Astrocyte of the spinal cord (primary cell): Measurements from ENCODE around the gene TMPRSS2.

Source experiments
- DNase-seq: peaks from one replicate; pipeline ENCODE4 v3.0.0; 2011; ENCODE audit warnings: low read depth, low spot score
- H3K4me3 ChIP-seq: 2 replicates; pipeline ENCODE4 v1.5.1; 2011; ENCODE audit warnings: low read depth, mild to moderate bottlenecking, low read length, moderate library complexity
- CTCF ChIP-seq: IDR thresholded peaks from 2 replicates; pipeline ENCODE4 v1.5.1; 2012; ENCODE audit warnings: low read depth, mild to moderate bottlenecking, low read length, inconsistent platforms
- in situ Hi-C: cut with HindIII; loops from 2 replicates; pipeline ENCODE4 v1.10.0; 2017; ENCODE audit warnings: low sequenced_read_pairs

TMPRSS2 gene

GRCh38 chr21:41506005-41506594, 1.9 kb downstream of the TMPRSS2 start:
- in situ Hi-C loops: no loop called here
- DNase-seq: no peak
- no peak for TF ChIP-seq CTCF
- no peak overlapping the region for H3K4me3 ChIP-seq

- H3K4me3 ChIP-seq: no peak overlapping the region
- in situ Hi-C loops: no loop called here
- no peak for DNase-seq
- TF ChIP-seq CTCF: no peak
Measured at GRCh38 chr21:41504030-41504429, 3.9 kb downstream of the TMPRSS2 start.

GRCh38 chr21:41503331-41503730, 4.6 kb downstream of the TMPRSS2 start:
- in situ Hi-C loops: no loop called here
- no peak for TF ChIP-seq CTCF
- DNase-seq: no peak
- no peak overlapping the region for H3K4me3 ChIP-seq

- TF ChIP-seq CTCF: no peak
Measured at GRCh38 chr21:41501919-41502318, 6.0 kb downstream of the TMPRSS2 start.

GRCh38 chr21:41500931-41501381, 7.0 kb downstream of the TMPRSS2 start:
- no peak for DNase-seq
- in situ Hi-C loops: no loop called here
- no peak overlapping the region for H3K4me3 ChIP-seq
- no peak for TF ChIP-seq CTCF

More at GRCh38 chr21:41501919-41502318, 6.0 kb downstream of the TMPRSS2 start:
- no peak overlapping the region for H3K4me3 ChIP-seq
- in situ Hi-C loops: no loop called here
- no peak for DNase-seq

- DNase-seq: no peak
- TF ChIP-seq CTCF: no peak
- in situ Hi-C loops: no loop called here
- H3K4me3 ChIP-seq: no peak overlapping the region
Measured at GRCh38 chr21:41500363-41500762, 7.6 kb downstream of the TMPRSS2 start.
